DND-41 (cell line): ENCODE measurements around the gene LRP1.

ENCODE experiments used
- ATAC-seq: fragments of 200-7000 bp; cut with Tn5 transposase; 3 replicates; pipeline ENCODE4 v1.9.1; 2021; ENCODE audit warnings: low read depth; ENCODE audit not compliant: insufficient read depth
- DNase-seq: peaks from one replicate; pipeline ENCODE4 v3.0.0-alpha.2; 2020
- H2AFZ ChIP-seq: 2 replicates; pipeline ENCODE4 v1.6.0; 2012; ENCODE audit warnings: low read depth, low read length
- H3K27ac ChIP-seq: 2 replicates; pipeline ENCODE4 v1.5.1; 2012; ENCODE audit warnings: low read length, inconsistent platforms
- H3K27me3 ChIP-seq: fragments of 200-600 bp; sonication (generic); 2 replicates; pipeline ENCODE4 v1.6.0; 2012; ENCODE audit warnings: low read length, mild to moderate bottlenecking, inconsistent platforms; ENCODE audit not compliant: insufficient read depth, poor library complexity
- H3K36me3 ChIP-seq: 2 replicates; pipeline ENCODE4 v1.5.1; 2012; ENCODE audit warnings: low read length, inconsistent platforms; ENCODE audit not compliant: insufficient read depth
- H3K4me1 ChIP-seq: 2 replicates; pipeline ENCODE4 v1.5.1; 2012; ENCODE audit warnings: mild to moderate bottlenecking, low read length; ENCODE audit not compliant: insufficient read depth
- H3K4me2 ChIP-seq: 2 replicates; pipeline ENCODE4 v1.6.0; 2012; ENCODE audit warnings: mild to moderate bottlenecking, moderate library complexity, low read length, inconsistent platforms; ENCODE audit not compliant: insufficient read depth
- H3K4me3 ChIP-seq, 2 experiments: fragments of 200-600 bp in 1 of 2; shearing (Covaris generic) in 1 of 2; 2 replicates each; pipeline ENCODE4 v1.5.1; 2012 to 2016; ENCODE audit warnings: inconsistent platforms in 2 of 2, low read length in 2 of 2, mild to moderate bottlenecking in 2 of 2, low read depth in 1 of 2, moderate library complexity in 1 of 2
- H3K79me2 ChIP-seq: 2 replicates; pipeline ENCODE4 v1.6.0; 2012; ENCODE audit warnings: low read length, inconsistent platforms; ENCODE audit not compliant: insufficient read depth
- H3K9ac ChIP-seq: 2 replicates; pipeline ENCODE4 v1.6.0; 2012; ENCODE audit warnings: low read depth, mild to moderate bottlenecking, inconsistent platforms, low read length, moderate library complexity
- H3K9me3 ChIP-seq: 2 replicates; pipeline ENCODE4 v1.5.1; 2012; ENCODE audit warnings: low read length, moderate library complexity, mild to moderate bottlenecking, inconsistent platforms; ENCODE audit not compliant: insufficient read depth, severe bottlenecking
- H4K20me1 ChIP-seq: 2 replicates; pipeline ENCODE4 v1.6.0; 2012; ENCODE audit warnings: low read length; ENCODE audit not compliant: insufficient read depth
- EZH2 ChIP-seq: IDR thresholded peaks from 3 replicates; pipeline ENCODE4 v1.6.1; 2012; ENCODE audit warnings: borderline replicate concordance, low read depth, mild to moderate bottlenecking, moderate library complexity, low read length, inconsistent platforms; ENCODE audit not compliant: severe bottlenecking
- TF ChIP-seq, protein P1 (sequence below): IDR thresholded peaks from 2 replicates; pipeline ENCODE4 v1.5.1; 2012; ENCODE audit warnings: borderline replicate concordance, low read length, moderate library complexity, mild to moderate bottlenecking; ENCODE audit not compliant: poor library complexity, severe bottlenecking; ENCODE audit errors: extremely low read depth

Gene LRP1

DNA sequence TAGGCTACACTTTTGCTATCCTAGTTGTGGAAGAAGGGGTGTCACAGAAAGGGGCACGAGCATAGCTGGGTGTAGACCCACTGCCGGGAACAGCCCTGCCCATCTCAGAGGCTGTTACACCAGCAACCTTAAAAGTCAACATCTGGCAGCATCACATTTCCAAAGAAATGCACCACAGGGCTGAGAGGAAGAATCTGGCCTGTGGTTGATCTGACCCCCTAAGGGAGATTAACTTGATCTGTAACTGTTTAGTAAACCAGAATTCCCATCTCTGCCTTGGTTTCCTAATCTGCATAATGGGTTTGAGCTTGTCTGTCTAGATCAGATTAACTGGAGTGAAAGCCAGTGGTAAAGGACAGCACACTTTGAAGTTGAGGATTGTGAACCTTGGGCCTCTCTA is 17.8 kb downstream of the LRP1 start:
- TF ChIP-seq EZH2, result no peak
- TF ChIP-seq, protein P1, sequence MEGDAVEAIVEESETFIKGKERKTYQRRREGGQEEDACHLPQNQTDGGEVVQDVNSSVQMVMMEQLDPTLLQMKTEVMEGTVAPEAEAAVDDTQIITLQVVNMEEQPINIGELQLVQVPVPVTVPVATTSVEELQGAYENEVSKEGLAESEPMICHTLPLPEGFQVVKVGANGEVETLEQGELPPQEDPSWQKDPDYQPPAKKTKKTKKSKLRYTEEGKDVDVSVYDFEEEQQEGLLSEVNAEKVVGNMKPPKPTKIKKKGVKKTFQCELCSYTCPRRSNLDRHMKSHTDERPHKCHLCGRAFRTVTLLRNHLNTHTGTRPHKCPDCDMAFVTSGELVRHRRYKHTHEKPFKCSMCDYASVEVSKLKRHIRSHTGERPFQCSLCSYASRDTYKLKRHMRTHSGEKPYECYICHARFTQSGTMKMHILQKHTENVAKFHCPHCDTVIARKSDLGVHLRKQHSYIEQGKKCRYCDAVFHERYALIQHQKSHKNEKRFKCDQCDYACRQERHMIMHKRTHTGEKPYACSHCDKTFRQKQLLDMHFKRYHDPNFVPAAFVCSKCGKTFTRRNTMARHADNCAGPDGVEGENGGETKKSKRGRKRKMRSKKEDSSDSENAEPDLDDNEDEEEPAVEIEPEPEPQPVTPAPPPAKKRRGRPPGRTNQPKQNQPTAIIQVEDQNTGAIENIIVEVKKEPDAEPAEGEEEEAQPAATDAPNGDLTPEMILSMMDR, result no peak
- no peaks in the 10 kb centered on the region for H4K20me1 ChIP-seq
- H3K36me3 ChIP-seq, result no peaks in the 10 kb centered on the region
- no peaks in the 10 kb centered on the region for H3K27me3 ChIP-seq
- H3K4me2 ChIP-seq, result no peak overlapping the region
- no peak overlapping the region for H3K9ac ChIP-seq
- no peaks in the 10 kb centered on the region for H3K9me3 ChIP-seq
- no peaks in the 10 kb centered on the region for H3K79me2 ChIP-seq
- no peaks in the 10 kb centered on the region for H3K4me1 ChIP-seq
- ATAC-seq (no peak), DNase-seq (no peak)
- H3K27ac ChIP-seq, result no peak overlapping the region
- no peak overlapping the region for H3K4me3 ChIP-seq
- H2AFZ ChIP-seq, result no peak overlapping the region

- ATAC-seq, result no peak
- Histone ChIP-seq H3K27me3 (no peaks in the 10 kb centered on the region), H3K9ac (no peak within 1 kb of the TSS), H3K36me3 (no peaks in the 10 kb centered on the region), H3K4me1 (no peaks in the 10 kb centered on the region), H4K20me1 (no peaks in the 10 kb centered on the region), H3K79me2 (no peaks in the 10 kb centered on the region), H3K9me3 (no peaks in the 10 kb centered on the region), H2AFZ (no peak within 1 kb of the TSS), H3K27ac (no peak within 1 kb of the TSS), H3K4me2 (no peak within 1 kb of the TSS), H3K4me3 (no peak within 1 kb of the TSS)
- TF ChIP-seq EZH2, result no peak
- TF ChIP-seq, protein P1, result no peak
- no peak for DNase-seq
Measured at GRCh38 chr12:57146961-57147944, 19.0 kb downstream of the LRP1 start, which contains the start of gene LRP1-AS. TSS of gene LRP1-AS (minus strand) at chr12:57147619.

DNA sequence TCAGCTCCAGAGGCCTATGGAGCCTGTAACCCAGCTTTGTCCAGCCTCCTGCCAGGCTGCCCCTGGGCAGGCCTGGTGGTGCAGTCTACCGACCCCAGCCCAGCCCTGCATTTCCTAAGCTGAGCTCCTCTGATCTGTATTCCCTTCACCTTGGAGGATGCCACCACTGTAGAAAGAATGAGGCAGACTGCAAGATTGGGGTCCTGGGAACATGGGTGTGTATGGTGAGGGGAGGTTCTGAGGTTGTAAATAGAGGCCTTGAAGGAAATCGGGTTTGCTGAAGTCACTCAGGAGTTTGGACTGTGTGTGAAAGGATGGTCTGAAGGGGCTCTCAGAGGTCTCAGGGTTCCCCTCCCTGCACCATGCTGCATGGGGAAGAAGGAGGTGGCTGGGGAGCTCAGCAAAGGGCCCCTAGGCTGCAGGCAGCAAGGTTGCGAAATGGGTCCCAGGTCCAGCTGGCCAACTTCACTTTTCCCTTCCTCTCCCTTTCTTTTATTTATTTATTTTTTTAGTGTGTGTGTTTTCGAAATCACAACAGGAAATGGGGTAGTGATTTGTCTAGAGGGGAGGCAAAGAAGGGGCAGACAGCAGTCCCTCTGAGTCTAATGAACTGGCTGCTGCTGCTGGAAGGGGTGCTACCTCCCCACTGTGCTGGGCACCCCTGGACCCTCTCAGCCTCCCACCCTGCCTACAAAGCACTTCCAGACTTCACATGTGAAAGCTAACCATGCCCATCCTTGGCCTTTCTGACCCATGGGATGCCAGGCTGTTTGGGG is 20.4 kb downstream of the LRP1 start:
- no peak overlapping the region for H3K4me3 ChIP-seq
- no peak overlapping the region for H3K4me2 ChIP-seq
- no peaks in the 10 kb centered on the region for H3K36me3 ChIP-seq

GRCh38 chr12:57149245-57149900 is 21.1 kb downstream of the LRP1 start:
- DNase-seq (no peak), ATAC-seq (no peak)
- Histone ChIP-seq H3K9me3 (no peaks in the 10 kb centered on the region), H2AFZ (no peak overlapping the region), H4K20me1 (no peaks in the 10 kb centered on the region), H3K9ac (no peak overlapping the region), H3K27me3 (no peaks in the 10 kb centered on the region), H3K4me2 (no peak overlapping the region), H3K4me1 (no peaks in the 10 kb centered on the region), H3K79me2 (no peaks in the 10 kb centered on the region), H3K4me3 (no peak overlapping the region), H3K27ac (no peak overlapping the region), H3K36me3 (no peaks in the 10 kb centered on the region)
- TF ChIP-seq EZH2, result no peak
- TF ChIP-seq, protein P1, result no peak

More for the DNA sequence above, 20.4 kb downstream of the LRP1 start:
- H4K20me1 ChIP-seq, result no peaks in the 10 kb centered on the region
- no peak overlapping the region for H3K9ac ChIP-seq
- no peak for ATAC-seq
- no peak for DNase-seq
- H3K27ac ChIP-seq, result no peak overlapping the region
- H3K27me3 ChIP-seq, result no peaks in the 10 kb centered on the region
- no peaks in the 10 kb centered on the region for H3K79me2 ChIP-seq
- H3K9me3 ChIP-seq, result no peaks in the 10 kb centered on the region
- no peak overlapping the region for H2AFZ ChIP-seq
- TF ChIP-seq EZH2, result no peak
- H3K4me1 ChIP-seq, result no peaks in the 10 kb centered on the region
